ENCODE data around the gene LCE1C. TPM values are rescaled to one million over a fixed set of nuclear protein-coding genes. Genes with fewer than 3 reads are reported as not detected.

LCE1C gene
- total RNA-seq, 2 donors from 2014 or later, result not detected

- no peak within 1 kb of the TSS for H3K27ac ChIP-seq
- H3K36me3 ChIP-seq, result no peaks in the 10 kb centered on the region
- no peaks in the 10 kb centered on the region for H3K27me3 ChIP-seq
- no peak for DNase-seq
- intact Hi-C loops (cut with DNase I), result no loop called here
- no peak within 1 kb of the TSS for H3K9ac ChIP-seq (ENCODE audit: low read depth in 2 of 2, low read length in 2 of 2)
- H3K9me3 ChIP-seq, result no peaks in the 10 kb centered on the region
- no peak within 1 kb of the TSS for H3K4me3 ChIP-seq
- no peak for TF ChIP-seq CTCF (IDR thresholded peaks at IDR 0.05)
- H3K4me1 ChIP-seq, result no peaks in the 10 kb centered on the region
Measured at GRCh38 chr1:152796421-152796820, 10.0 kb downstream of the LCE1C start, which contains the start of gene LCE1D. Gene LCE1D (plus strand): TSS chr1:152796721. CDS start chr1:152797795, 1,074 bp downstream.

- intact Hi-C loops (cut with DNase I), result no loop called here
Measured at GRCh38 chr1:152795686-152796085, 10.8 kb downstream of the LCE1C start.

GRCh38 chr1:152786077-152786476 is 20.4 kb downstream of the LCE1C start, which contains the start of gene LCE1E:
Gene LCE1E (plus strand): TSS chr1:152786257. CDS start chr1:152787300, 1,043 bp downstream.
- Histone ChIP-seq H3K27ac (no peak within 1 kb of the TSS), H3K9me3 (no peaks in the 10 kb centered on the region), H3K36me3 (no peaks in the 10 kb centered on the region), H3K4me1 (no peaks in the 10 kb centered on the region), H3K4me3 (no peak within 1 kb of the TSS), H3K27me3 (no peaks in the 10 kb centered on the region), H3K9ac (ENCODE audit: low read depth in 2 of 2, low read length in 2 of 2) (no peak within 1 kb of the TSS)
- no peak for DNase-seq
- intact Hi-C loops (cut with DNase I), result no loop called here
- TF ChIP-seq CTCF (IDR thresholded peaks at IDR 0.05), result no peak

More at GRCh38 chr1:152795686-152796085, 10.8 kb downstream of the LCE1C start:
- no peak for TF ChIP-seq CTCF (IDR thresholded peaks at IDR 0.05)
- no peak overlapping the region for H3K9ac ChIP-seq (ENCODE audit: low read depth in 2 of 2, low read length in 2 of 2)
- no peaks in the 10 kb centered on the region for H3K9me3 ChIP-seq
- H3K4me1 ChIP-seq, result no peaks in the 10 kb centered on the region
- H3K27me3 ChIP-seq, result no peaks in the 10 kb centered on the region
- no peak overlapping the region for H3K4me3 ChIP-seq
- DNase-seq, result no peak
- no peak overlapping the region for H3K27ac ChIP-seq
- H3K36me3 ChIP-seq, result no peaks in the 10 kb centered on the region

- Histone ChIP-seq H3K9me3 (no peaks in the 10 kb centered on the region), H3K27me3 (no peaks in the 10 kb centered on the region), H3K36me3 (no peaks in the 10 kb centered on the region), H3K9ac (ENCODE audit: low read depth in 2 of 2, low read length in 2 of 2) (no peak overlapping the region), H3K4me1 (no peaks in the 10 kb centered on the region), H3K27ac (no peak overlapping the region), H3K4me3 (no peak overlapping the region)
- TF ChIP-seq CTCF (IDR thresholded peaks at IDR 0.05), result no peak
- intact Hi-C loops (cut with DNase I), result no loop called here
- DNase-seq, result no peak
Measured at GRCh38 chr1:152783095-152783494, 23.4 kb downstream of the LCE1C start.

GRCh38 chr1:152777510-152778137 is 28.8 kb downstream of the LCE1C start:
- Histone ChIP-seq H3K27me3 (no peaks in the 10 kb centered on the region), H3K27ac (no peak overlapping the region), H3K9ac (ENCODE audit: low read depth in 2 of 2, low read length in 2 of 2) (no peak overlapping the region), H3K4me1 (no peaks in the 10 kb centered on the region), H3K4me3 (no peak overlapping the region), H3K9me3 (no peaks in the 10 kb centered on the region), H3K36me3 (no peaks in the 10 kb centered on the region)
- no peak for DNase-seq
- intact Hi-C loops (cut with DNase I), result no loop called here
- no peak for TF ChIP-seq CTCF (IDR thresholded peaks at IDR 0.05)
